ENCODE data around the gene CLDN19. TPM values are rescaled to one million over a fixed set of nuclear protein-coding genes. Genes with fewer than 3 reads are reported as not detected.

CLDN19 gene
- total RNA-seq, 1 experiment from 2014 or later, result 0.05 TPM

DNA sequence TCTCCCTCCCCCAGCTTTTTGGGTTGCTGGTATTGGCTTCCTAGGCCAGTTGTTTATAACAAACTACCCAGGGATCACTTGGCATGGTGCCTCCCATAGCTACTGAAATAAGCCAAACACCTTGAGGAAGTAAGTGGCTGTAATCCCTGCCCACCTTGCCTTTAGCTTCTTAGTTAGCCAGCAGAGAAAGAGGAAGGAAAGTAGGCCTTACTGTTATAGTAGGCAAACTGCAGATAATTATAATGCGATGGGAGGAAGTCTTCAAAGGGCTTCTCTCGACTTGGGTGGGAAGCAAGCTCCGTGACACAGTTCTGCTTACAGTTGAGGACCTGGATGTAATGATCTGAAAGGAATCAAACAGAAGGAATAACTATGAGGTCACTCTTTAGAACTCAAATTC is 18.6 kb upstream of the CLDN19 start:
- TF ChIP-seq SIN3A (IDR thresholded peaks at IDR 0.05; ENCODE audit: borderline replicate concordance, insufficient read depth, low read depth, low read length) (no peak), TCF7L2 (IDR thresholded peaks at IDR 0.05; ENCODE audit: low read depth, low read length) (no peak), POLR2AphosphoS5 (IDR thresholded peaks at IDR 0.05; ENCODE audit: low read depth, low read length) (no peak), REST (IDR thresholded peaks at IDR 0.05; ENCODE audit: insufficient read depth in 1 of 2, low read depth in 2 of 2, low read length in 1 of 2) (no peak), CTCF (IDR thresholded peaks at IDR 0.05) (no peak)
- DNase-seq (ENCODE audit: low read depth, low spot score), result no peak
- ChIA-PET POLR2A (no interaction called here), CTCF (no interaction called here)
- ATAC-seq, result no peak
- no peak overlapping the region for H3K4me3 ChIP-seq (ENCODE audit: low read depth in 2 of 2, low read length in 2 of 2)
- no peaks in the 10 kb centered on the region for H3K9me3 ChIP-seq (ENCODE audit: control insufficient read depth, insufficient read depth, low read depth, low read length)
- H3K36me3 ChIP-seq (ENCODE audit: control insufficient read depth, insufficient read depth, low read length), result peaks cover 18% of the 10 kb centered on the region
- intact Hi-C loops (cut with micrococcal nuclease; ENCODE audit: unreplicated experiment) (no loop called here), in situ Hi-C loops (cut with HindIII; ENCODE audit: low pct_unique_long_range_greater_than_20kb, low sequenced_read_pairs) (no loop called here)
- H3K27me3 ChIP-seq (ENCODE audit: control insufficient read depth, insufficient read depth, low read length), result no peaks in the 10 kb centered on the region
- no peak overlapping the region for H3K27ac ChIP-seq (ENCODE audit: low read length)
- BruUV-seq (replicated peaks), result no TSS peak
- no peaks in the 10 kb centered on the region for H3K4me1 ChIP-seq (ENCODE audit: control insufficient read depth, insufficient read depth, low read length)

GRCh38 chr1:42757892-42758275 is 17.8 kb upstream of the CLDN19 start:
- Histone ChIP-seq H3K4me3 (ENCODE audit: low read depth in 2 of 2, low read length in 2 of 2) (no peak overlapping the region), H3K27ac (ENCODE audit: low read length) (no peak overlapping the region), H3K27me3 (ENCODE audit: control insufficient read depth, insufficient read depth, low read length) (no peaks in the 10 kb centered on the region), H3K36me3 (ENCODE audit: control insufficient read depth, insufficient read depth, low read length) (peaks cover 22% of the 10 kb centered on the region), H3K4me1 (ENCODE audit: control insufficient read depth, insufficient read depth, low read length) (no peaks in the 10 kb centered on the region), H3K9me3 (ENCODE audit: control insufficient read depth, insufficient read depth, low read depth, low read length) (no peaks in the 10 kb centered on the region)
- BruUV-seq (replicated peaks), result no TSS peak
- intact Hi-C loops (cut with micrococcal nuclease; ENCODE audit: unreplicated experiment), result no loop called here
- ATAC-seq, result no peak
- ChIA-PET POLR2A (no interaction called here), CTCF (interaction anchor here (0.6 to 0.8 kb wide), 3 partner anchors 8 to 86 kb away, joined by 3 to 8 read pairs (median 7); no protein-coding TSS in a partner anchor)
- DNase-seq (ENCODE audit: low read depth, low spot score), result no peak
- TF ChIP-seq REST (IDR thresholded peaks at IDR 0.05; ENCODE audit: insufficient read depth in 1 of 2, low read depth in 2 of 2, low read length in 1 of 2), result no peak
- no peak for TF ChIP-seq CTCF (IDR thresholded peaks at IDR 0.05)
- in situ Hi-C loops (cut with HindIII; ENCODE audit: low pct_unique_long_range_greater_than_20kb, low sequenced_read_pairs), result no loop called here
